Neutrophil (primary cell): Measurements from ENCODE around the gene SHTN1.

Experiments used
- H3K27ac ChIP-seq: fragments of 200-600 bp; sonication (generic); 2 replicates; pipeline ENCODE4 v1.5.1; 2016; ENCODE audit warnings: mild to moderate bottlenecking, moderate library complexity
- H3K27me3 ChIP-seq: fragments of 200-600 bp; sonication (generic); 2 replicates; pipeline ENCODE4 v1.6.0; 2016; ENCODE audit warnings: mild to moderate bottlenecking
- H3K36me3 ChIP-seq: fragments of 200-600 bp; sonication (generic); 2 replicates; pipeline ENCODE4 v1.5.1; 2017
- H3K4me1 ChIP-seq, 2 experiments: fragments of 200-600 bp in 1 of 2; sonication (generic) in 1 of 2; 1 replicate in 1 of 2; 2 replicates in 1 of 2; pipeline versions ENCODE4 v1.5.1 to v1.6.1; 2013 to 2016; ENCODE audit warnings: low read depth in 1 of 2, low read length in 1 of 2, mild to moderate bottlenecking in 1 of 2, moderate library complexity in 1 of 2; ENCODE audit not compliant: control insufficient read depth in 1 of 2, insufficient read depth in 1 of 2
- H3K4me3 ChIP-seq, 2 experiments: fragments of 200-600 bp in 1 of 2; sonication (generic) in 1 of 2; 1 replicate in 1 of 2; 2 replicates in 1 of 2; pipeline ENCODE4 v1.5.1; 2013 to 2016; ENCODE audit warnings: low read depth in 1 of 2, low read length in 1 of 2, mild to moderate bottlenecking in 1 of 2, moderate library complexity in 1 of 2
- H3K9me3 ChIP-seq: fragments of 200-600 bp; sonication (generic); 2 replicates; pipeline ENCODE4 v1.5.1; 2016
- TF ChIP-seq, protein P1 (sequence below): fragments of 200-600 bp; sonication (generic); IDR thresholded peaks from 2 replicates; pipeline ENCODE4 v1.5.1; 2016; ENCODE audit warnings: antibody characterized with exemption

Gene SHTN1

DNA sequence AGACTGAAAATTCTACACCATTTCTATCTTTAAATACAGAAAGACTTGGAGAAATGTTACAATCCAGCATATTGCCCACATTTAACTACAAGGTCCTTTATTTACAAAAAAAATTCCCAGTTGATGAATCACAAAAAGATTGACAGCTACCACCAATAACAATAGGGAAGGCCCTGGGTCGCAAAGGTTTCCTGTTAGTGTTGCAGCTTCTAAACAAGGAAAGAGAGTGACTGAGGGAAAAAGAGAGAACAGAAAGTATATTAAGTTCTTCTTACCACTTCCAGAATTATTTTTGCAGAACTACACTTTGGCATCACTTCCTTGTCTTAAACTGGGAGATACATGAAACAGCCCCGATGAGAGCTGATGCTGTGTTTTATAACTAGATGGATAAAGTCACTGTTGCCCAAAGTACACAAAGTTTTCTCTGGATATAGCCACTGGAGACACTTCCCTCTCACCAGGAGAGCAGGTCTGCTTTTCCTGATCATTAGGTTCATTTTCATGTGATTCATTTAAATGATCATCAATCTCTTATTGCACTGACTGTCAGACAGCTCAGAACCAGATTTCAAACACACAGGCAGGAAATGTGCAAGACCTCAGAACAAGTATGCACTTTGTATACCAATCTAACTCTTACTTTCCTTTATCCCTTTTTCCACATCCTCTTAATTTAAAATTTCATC is 57.0 kb downstream of the SHTN1 start:
- H3K4me3 ChIP-seq, result no peak overlapping the region
- TF ChIP-seq, protein P1, sequence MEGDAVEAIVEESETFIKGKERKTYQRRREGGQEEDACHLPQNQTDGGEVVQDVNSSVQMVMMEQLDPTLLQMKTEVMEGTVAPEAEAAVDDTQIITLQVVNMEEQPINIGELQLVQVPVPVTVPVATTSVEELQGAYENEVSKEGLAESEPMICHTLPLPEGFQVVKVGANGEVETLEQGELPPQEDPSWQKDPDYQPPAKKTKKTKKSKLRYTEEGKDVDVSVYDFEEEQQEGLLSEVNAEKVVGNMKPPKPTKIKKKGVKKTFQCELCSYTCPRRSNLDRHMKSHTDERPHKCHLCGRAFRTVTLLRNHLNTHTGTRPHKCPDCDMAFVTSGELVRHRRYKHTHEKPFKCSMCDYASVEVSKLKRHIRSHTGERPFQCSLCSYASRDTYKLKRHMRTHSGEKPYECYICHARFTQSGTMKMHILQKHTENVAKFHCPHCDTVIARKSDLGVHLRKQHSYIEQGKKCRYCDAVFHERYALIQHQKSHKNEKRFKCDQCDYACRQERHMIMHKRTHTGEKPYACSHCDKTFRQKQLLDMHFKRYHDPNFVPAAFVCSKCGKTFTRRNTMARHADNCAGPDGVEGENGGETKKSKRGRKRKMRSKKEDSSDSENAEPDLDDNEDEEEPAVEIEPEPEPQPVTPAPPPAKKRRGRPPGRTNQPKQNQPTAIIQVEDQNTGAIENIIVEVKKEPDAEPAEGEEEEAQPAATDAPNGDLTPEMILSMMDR, result no peak
- H3K36me3 ChIP-seq, result no peaks in the 10 kb centered on the region
- H3K27ac ChIP-seq, result no peak overlapping the region
- peaks cover 0 to 5% of the 10 kb centered on the region in 2 experiments for H3K4me1 ChIP-seq
- H3K9me3 ChIP-seq, result no peaks in the 10 kb centered on the region
- H3K27me3 ChIP-seq, result no peaks in the 10 kb centered on the region

DNA sequence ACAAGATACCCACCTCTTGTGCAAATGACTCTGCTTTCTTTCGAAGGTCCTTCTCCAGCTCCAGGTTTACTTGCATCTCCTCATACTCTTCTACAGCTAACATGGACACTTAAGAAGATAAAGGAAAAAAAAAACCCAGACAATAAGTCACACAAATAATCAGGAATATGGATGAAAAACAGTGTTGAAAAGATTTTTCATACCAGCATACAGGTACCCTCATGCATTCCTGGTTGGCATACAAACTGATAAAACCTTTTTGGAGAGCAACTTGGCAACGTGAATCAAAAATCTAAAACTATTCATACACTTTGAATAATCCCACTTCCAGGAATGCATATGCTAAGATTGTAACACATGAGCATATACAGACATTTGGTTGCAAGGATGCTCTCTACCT is 60.1 kb downstream of the SHTN1 start:
- TF ChIP-seq, protein P1, result no peak
- Histone ChIP-seq H3K4me3 (no peak overlapping the region), H3K27ac (no peak overlapping the region), H3K9me3 (no peaks in the 10 kb centered on the region), H3K27me3 (no peaks in the 10 kb centered on the region), H3K36me3 (no peaks in the 10 kb centered on the region), H3K4me1 (peaks cover 0 to 5% of the 10 kb centered on the region in 2 experiments)

DNA sequence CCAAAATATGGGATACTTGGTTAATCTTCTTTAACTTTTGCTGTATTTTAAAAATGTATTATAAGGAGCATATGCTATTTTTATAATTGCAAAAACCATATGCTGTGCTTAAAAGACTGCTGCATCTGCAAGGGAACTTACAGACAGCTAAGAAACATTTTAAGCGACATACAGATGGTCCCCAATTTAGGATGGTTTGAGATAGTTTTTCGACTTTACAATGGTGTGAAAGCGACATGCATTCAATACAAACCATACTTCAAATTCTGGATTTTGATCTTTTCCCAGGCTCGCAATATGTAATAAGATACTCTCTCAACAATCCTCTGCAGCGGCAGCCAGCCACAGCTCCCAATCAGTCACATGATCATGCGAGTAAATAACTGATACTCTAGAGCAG is 73.2 kb downstream of the SHTN1 start:
- H3K4me3 ChIP-seq, result no peak overlapping the region
- no peaks in the 10 kb centered on the region for H3K36me3 ChIP-seq
- H3K4me1 ChIP-seq, result no peaks in the 10 kb centered on the region
- H3K27ac ChIP-seq, result no peak overlapping the region
- no peaks in the 10 kb centered on the region for H3K9me3 ChIP-seq
- TF ChIP-seq, protein P1, result no peak
- H3K27me3 ChIP-seq, result no peaks in the 10 kb centered on the region

DNA sequence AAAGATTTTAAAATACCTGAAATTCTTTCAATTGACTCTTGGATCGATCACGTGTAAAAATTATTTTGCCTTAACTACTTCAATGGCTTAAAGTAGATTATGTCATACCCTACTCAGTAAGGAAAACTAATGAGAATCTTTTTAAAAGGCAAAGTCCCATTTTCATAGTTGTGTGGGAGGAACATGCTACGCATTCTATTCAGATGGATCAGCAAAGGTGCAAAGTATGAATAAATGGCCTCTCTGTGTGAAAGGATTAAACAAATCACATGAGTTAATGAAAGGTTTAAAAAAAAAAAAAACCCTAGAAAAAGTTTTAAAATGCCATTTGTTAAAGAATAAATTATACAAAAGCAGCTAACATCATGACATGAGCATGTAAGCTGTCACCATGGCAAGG is 78.6 kb downstream of the SHTN1 start:
- TF ChIP-seq, protein P1, result no peak
- Histone ChIP-seq H3K27ac (no peak overlapping the region), H3K36me3 (no peaks in the 10 kb centered on the region), H3K4me3 (no peak overlapping the region), H3K27me3 (no peaks in the 10 kb centered on the region), H3K9me3 (no peaks in the 10 kb centered on the region), H3K4me1 (no peaks in the 10 kb centered on the region)

DNA sequence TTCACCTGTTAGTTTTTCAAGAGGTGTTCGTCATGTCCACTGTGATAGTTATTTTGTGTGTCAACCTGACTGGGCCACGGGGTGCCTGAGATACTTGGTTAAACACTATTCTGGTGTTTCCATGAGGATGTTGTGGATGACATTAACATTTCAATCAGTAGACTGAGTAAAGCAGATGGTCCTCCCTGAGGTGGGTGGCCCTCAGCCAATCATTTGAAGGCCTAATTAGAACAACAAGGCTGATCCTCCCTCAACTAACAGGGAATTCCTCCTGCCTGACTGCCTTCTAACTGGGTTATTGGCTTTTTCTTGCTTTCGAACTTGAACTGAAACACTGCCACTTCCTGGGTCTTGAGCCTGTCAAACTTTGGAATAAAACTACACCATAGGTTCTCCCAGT is 79.9 kb downstream of the SHTN1 start:
- Histone ChIP-seq H3K4me1 (no peaks in the 10 kb centered on the region), H3K9me3 (no peaks in the 10 kb centered on the region), H3K27me3 (no peaks in the 10 kb centered on the region), H3K36me3 (no peaks in the 10 kb centered on the region), H3K27ac (no peak overlapping the region), H3K4me3 (no peak overlapping the region)
- TF ChIP-seq, protein P1, result no peak
